OCI-M2 (cell line): ENCODE data around the gene ZNF614.
"Not testable (repeated sequence)": the region's sequence is repeated elsewhere in the genome, so short reads cannot be mapped to it uniquely, and the experiment has no call there.

Source experiments
- DNase-seq: peaks from one replicate; lab custom pipeline; 2025; ENCODE audit not compliant: unreplicated experiment; lab: John Stamatoyannopoulos, UW

The ZNF614 gene

GRCh38 chr19:51993422-51993821, 34.8 kb downstream of the ZNF614 start:
- no peak for DNase-seq

GRCh38 chr19:51986309-51987291, 41.6 kb downstream of the ZNF614 start, which contains the start of gene ZNF350:
Gene ZNF350, minus strand, starts transcription at chr19:51986840. Its CDS starts 12,480 bp downstream, at chr19:51974360.
- DNase-seq = no peak

- no peak for DNase-seq
These were observed 44.8 kb downstream of the ZNF614 start for GRCh38 chr19:51983361-51983760.

DNA sequence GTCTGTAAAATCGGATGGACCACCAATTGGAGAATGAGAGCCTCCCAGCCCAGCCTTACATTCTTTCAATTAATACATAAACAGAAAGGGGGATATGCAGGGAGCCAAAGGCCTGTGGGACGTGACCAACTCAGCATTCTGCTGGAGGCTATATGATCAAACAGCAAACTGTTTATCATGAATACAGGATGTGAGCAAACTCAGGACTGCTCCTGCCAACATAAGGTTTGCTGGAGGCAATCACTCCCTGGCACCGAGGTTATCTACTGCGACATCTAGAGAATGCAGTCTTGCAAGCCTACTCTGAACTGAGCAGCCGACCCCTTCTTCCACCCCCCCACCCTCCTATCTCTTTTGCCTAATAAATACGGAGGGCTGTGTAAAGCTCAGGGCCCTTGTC, 47.3 kb downstream of the ZNF614 start:
- not testable (repeated sequence) for DNase-seq

- DNase-seq = no peak
These were observed 48.0 kb downstream of the ZNF614 start for GRCh38 chr19:51980116-51980736.

- DNase-seq = no peak
These were observed 49.3 kb downstream of the ZNF614 start for GRCh38 chr19:51978882-51979281.

DNA sequence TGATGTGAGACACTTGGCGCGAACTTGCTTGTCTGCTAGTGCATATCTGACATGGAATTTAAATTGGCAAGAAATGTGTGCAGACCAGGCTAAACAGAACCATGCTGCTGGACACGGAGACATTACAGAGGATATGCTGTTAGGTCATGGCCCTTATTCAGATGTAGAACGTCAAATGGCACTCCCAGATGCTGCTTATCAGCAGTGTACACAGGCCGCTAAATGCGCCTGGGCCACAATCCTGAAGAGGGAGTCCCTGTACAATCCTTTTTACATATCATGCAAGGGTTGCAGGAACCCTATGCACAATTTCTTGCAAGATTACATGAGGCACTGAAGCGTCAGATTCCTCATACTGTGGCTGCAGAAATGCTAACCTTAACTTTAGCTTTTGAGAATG, 50.8 kb downstream of the ZNF614 start:
- DNase-seq = no peak

- DNase-seq = no peak
These were observed 51.3 kb downstream of the ZNF614 start for GRCh38 chr19:51976852-51977251.

DNA sequence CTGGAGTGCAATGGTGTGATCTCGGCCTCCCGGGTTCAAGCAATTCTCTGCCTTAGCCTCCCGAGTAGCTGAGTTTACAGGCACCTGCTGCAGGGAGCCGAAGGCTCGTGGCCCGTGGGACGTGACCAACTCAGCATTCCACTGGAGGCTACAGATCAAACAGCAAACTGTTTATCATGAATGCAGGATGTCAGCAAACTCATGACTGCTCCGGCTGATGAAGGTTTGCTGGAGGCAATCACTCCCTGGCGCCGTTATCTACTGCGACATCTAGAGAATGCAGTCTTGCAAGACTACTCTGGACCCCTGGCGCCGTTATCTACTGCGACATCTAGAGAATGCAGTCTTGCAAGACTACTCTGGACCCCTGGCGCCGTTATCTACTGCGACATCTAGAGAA, 52.4 kb downstream of the ZNF614 start:
- DNase-seq = not testable (repeated sequence)

DNA sequence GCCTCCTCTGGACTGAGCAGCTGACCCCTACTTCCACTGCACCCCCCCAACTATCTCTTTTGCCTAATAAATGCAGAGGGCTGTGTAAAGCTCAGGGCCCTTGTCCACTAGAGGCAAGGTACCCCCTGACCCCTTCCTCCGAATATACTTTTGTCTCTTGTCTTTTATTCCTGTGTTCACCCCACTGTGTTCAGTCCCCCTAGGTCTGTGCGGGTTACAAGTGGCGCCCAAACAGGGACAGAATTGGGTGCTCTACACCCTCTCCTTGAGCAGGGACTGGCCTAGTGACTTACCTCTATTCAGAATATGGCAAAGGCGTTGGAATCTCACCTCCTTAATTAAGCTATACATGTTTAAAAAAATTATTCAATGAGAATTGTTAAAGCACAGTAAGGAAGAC, 56.6 kb downstream of the ZNF614 start:
- DNase-seq = no peak

DNA sequence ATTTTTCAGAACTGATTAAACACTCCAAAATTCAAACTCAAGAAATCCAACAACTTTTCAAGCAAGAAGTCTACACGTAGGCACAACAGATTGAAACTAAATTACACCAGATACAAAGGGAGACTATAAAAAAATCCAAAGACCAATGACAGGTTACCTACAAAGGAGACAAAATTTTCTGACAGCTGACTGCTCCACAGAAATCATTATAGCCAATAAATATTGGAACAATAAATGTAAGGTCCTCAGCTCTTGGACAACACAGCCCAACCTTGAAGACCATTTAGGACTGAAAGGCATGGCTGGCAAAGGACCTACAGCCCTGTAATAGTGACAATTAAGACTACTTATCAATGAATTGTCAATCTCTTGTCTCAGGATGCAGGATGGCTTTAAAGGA, 57.5 kb downstream of the ZNF614 start:
- no peak for DNase-seq

- no peak for DNase-seq
These were observed 62.6 kb downstream of the ZNF614 start for GRCh38 chr19:51965583-51965982.
